Brain microvascular endothelial cell (primary cell): ENCODE data around the gene KIDINS220.

Experiments
- DNase-seq: peaks from one replicate; pipeline ENCODE4 v3.0.0-alpha.2; 2020
- H3K27ac ChIP-seq: fragments of 250-450 bp; sonication (Bioruptor Pico); 2 replicates; pipeline ENCODE4 v1.5.1; 2020; ENCODE audit warnings: mild to moderate bottlenecking, moderate library complexity
- H3K27me3 ChIP-seq: fragments of 250-450 bp; sonication (Bioruptor Pico); replicated peaks from 2 replicates; pipeline ENCODE4 v1.5.1; 2020; ENCODE audit warnings: mild to moderate bottlenecking
- H3K36me3 ChIP-seq: fragments of 250-450 bp; sonication (Bioruptor Pico); replicated peaks from 2 replicates; pipeline ENCODE4 v1.5.1; 2020; ENCODE audit warnings: mild to moderate bottlenecking
- H3K4me3 ChIP-seq: 2 replicates; pipeline ENCODE4 v1.5.1; 2011; ENCODE audit warnings: low read depth, mild to moderate bottlenecking, control low read depth, low read length, moderate library complexity
- in situ Hi-C: cut with HindIII; loops from 2 replicates; pipeline ENCODE4 v1.10.0; 2017; ENCODE audit warnings: low sequenced_read_pairs, low pct_ligation_motif_present
- TF ChIP-seq, protein P1 (sequence below): IDR thresholded peaks from 2 replicates; pipeline ENCODE4 v1.5.1; 2011; ENCODE audit warnings: low read depth, mild to moderate bottlenecking, moderate library complexity, low read length, control low read depth, inconsistent platforms; ENCODE audit errors: missing control alignments

The KIDINS220 gene

DNA sequence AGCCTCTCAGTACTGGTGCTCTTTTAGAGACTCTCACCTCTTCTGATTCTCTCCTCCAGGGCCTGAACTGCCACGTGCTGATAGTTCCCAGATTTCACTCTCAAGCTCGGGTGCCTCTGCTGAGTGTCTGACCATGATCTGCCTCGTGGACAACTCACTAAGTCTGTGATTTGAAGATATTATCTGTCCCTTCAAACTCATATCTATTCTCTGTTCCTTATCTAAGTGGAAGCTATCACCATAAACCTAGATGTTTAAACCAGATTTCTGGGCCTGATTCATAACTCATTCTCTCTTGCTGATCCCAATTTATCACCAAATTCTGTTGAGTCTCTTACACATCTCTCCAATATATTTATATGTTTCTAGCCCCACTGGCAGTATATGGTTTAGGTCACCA is 29.9 kb upstream of the KIDINS220 start:
- no peak overlapping the region for H3K4me3 ChIP-seq
- TF ChIP-seq, protein P1, sequence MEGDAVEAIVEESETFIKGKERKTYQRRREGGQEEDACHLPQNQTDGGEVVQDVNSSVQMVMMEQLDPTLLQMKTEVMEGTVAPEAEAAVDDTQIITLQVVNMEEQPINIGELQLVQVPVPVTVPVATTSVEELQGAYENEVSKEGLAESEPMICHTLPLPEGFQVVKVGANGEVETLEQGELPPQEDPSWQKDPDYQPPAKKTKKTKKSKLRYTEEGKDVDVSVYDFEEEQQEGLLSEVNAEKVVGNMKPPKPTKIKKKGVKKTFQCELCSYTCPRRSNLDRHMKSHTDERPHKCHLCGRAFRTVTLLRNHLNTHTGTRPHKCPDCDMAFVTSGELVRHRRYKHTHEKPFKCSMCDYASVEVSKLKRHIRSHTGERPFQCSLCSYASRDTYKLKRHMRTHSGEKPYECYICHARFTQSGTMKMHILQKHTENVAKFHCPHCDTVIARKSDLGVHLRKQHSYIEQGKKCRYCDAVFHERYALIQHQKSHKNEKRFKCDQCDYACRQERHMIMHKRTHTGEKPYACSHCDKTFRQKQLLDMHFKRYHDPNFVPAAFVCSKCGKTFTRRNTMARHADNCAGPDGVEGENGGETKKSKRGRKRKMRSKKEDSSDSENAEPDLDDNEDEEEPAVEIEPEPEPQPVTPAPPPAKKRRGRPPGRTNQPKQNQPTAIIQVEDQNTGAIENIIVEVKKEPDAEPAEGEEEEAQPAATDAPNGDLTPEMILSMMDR: no peak
- peaks cover 2% of the 10 kb centered on the region for H3K36me3 ChIP-seq
- H3K27ac ChIP-seq: no peak overlapping the region
- no peaks in the 10 kb centered on the region for H3K27me3 ChIP-seq
- in situ Hi-C loops: no loop called here
- no peak for DNase-seq

DNA sequence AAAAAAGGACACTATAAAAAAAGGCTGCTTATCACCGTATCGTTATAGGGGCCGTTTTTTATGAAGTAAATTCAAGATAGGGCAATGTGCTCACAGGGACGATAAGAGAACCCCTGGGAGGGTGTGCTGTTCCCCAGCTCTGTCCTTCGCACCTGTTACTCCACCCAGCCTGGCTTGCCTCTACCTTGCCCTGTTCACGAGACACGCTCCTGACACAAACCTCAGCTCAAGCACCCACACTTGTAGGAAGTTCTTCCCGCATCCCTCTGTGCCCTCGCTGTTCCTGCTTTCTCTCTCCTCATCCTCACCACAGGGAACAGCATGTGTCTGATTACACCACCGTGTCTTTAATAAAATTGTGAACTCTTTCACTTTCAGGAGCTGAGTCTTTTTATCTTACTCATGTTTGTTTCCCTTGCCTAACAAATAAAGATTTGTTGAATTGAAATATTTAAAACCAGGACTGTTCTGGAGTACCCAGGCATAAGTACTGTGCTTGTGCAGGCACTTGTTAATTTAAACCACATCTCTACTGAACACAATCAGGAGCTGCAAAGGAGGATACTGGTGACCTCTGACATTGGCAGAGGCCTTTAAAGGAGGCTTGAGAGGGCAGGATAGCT is 26.0 kb upstream of the KIDINS220 start:
- in situ Hi-C loops: no loop called here
- DNase-seq: no peak

DNA sequence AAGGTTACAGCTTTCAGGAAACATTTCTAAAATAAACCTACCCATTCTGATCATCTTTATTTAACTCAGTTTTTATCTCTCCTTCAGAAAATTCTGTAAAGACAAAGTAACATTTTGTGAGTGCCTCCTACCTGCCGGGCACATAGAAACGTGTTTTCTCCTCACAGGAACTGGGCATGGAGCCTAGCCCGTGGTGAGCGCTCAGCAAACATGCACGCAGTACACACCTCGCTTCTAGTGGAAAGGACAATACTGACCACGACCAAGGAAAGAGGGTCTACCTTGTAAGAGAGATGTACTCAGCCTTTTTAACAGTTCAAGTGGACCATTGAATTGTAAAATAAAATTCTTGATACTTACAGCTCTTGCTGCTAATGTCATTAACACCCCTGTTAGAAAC is 24.8 kb upstream of the KIDINS220 start:
- Histone ChIP-seq H3K4me3 (no peak overlapping the region), H3K36me3 (peaks cover 4% of the 10 kb centered on the region), H3K27ac (no peak overlapping the region), H3K27me3 (no peaks in the 10 kb centered on the region)
- DNase-seq: no peak
- in situ Hi-C loops: no loop called here
- TF ChIP-seq, protein P1: no peak

More for the DNA sequence above, 26.0 kb upstream of the KIDINS220 start:
- Histone ChIP-seq H3K27ac (no peak overlapping the region), H3K27me3 (no peaks in the 10 kb centered on the region), H3K36me3 (peaks cover 2% of the 10 kb centered on the region), H3K4me3 (no peak overlapping the region)
- TF ChIP-seq, protein P1: no peak

DNA sequence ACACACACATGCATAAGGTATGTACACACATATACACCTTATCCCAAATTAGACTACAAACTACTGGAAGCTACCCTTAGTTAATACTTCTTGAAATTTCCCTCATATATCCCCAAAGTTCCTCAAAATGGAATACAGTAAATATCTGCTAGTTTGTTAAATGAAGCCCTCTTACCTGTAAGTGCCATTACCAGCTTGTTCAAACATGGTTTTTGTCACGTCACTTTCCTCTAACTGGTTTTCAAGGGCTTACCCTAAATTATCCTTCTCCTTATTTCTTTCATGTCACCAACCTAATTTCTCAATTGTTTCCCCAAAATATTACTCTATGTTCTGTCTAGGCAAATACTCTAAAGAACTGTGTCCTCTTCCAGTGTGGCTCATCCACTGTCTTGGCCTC is 24.4 kb upstream of the KIDINS220 start:
- H3K4me3 ChIP-seq: no peak overlapping the region
- no peak overlapping the region for H3K27ac ChIP-seq
- no peaks in the 10 kb centered on the region for H3K27me3 ChIP-seq
- in situ Hi-C loops: no loop called here
- TF ChIP-seq, protein P1: no peak
- DNase-seq: no peak
- H3K36me3 ChIP-seq: peaks cover 4% of the 10 kb centered on the region

- Histone ChIP-seq H3K27me3 (no peaks in the 10 kb centered on the region), H3K36me3 (peaks cover 4% of the 10 kb centered on the region), H3K4me3 (no peak overlapping the region), H3K27ac (no peak overlapping the region)
- in situ Hi-C loops: no loop called here
- TF ChIP-seq, protein P1: no peak
- no peak for DNase-seq
Measured at GRCh38 chr2:8860239-8860638, 22.8 kb upstream of the KIDINS220 start.

DNA sequence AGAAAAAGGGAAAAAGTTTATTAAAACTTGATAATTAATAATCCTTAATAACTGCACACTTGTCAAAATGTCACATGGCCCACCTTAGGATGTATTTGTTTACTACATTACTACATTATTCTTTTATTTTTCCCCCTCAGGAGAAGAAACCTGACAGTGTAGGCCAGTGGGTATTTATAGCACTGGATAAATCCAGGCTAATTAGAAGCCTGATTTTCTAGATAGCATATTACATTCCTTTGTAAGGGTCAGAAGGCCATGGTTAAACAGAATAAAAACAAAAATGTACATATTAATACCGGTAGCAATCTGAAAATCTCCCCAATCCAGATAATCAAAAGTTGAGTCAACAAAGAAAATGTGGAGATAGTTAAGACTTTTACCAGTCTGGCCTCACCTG is 21.5 kb upstream of the KIDINS220 start:
- TF ChIP-seq, protein P1: no peak
- in situ Hi-C loops: no loop called here
- DNase-seq: no peak
- Histone ChIP-seq H3K27ac (no peak overlapping the region), H3K36me3 (peaks cover 4% of the 10 kb centered on the region), H3K27me3 (no peaks in the 10 kb centered on the region), H3K4me3 (no peak overlapping the region)
